Measurements from ENCODE around the gene SLC43A3.

The SLC43A3 gene

DNA sequence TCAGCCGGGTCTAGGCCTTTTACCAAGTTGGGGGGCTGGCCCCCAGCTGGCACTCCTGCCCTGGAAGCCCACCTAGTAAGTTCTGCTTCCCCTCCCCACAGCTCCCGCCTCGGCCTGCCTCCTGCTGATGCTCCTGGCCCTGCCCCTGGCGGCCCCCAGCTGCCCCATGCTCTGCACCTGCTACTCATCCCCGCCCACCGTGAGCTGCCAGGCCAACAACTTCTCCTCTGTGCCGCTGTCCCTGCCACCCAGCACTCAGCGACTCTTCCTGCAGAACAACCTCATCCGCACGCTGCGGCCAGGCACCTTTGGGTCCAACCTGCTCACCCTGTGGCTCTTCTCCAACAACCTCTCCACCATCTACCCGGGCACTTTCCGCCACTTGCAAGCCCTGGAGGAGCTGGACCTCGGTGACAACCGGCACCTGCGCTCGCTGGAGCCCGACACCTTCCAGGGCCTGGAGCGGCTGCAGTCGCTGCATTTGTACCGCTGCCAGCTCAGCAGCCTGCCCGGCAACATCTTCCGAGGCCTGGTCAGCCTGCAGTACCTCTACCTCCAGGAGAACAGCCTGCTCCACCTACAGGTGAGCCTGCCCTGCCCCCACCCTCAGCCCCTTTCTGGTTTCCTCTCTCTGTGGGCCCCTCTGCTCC lies 40.7 kb upstream of the SLC43A3 start:
- Histone ChIP-seq H3K9ac (ENCODE audit: low read depth, low read length) (no peak overlapping the region), H3K27ac (ENCODE audit: low read depth, low read length) (no peak overlapping the region), H3K9me3 (ENCODE audit: control insufficient read depth, insufficient read depth, low read length) (no peaks in the 10 kb centered on the region), H3K4me3 (ENCODE audit: low read depth, low read length) (no peak overlapping the region), H3K4me1 (ENCODE audit: control insufficient read depth, insufficient read depth, low read length) (peaks cover 34% of the 10 kb centered on the region), H3K27me3 (ENCODE audit: control insufficient read depth, insufficient read depth, low read length) (peaks cover 17% of the 10 kb centered on the region), H3K36me3 (ENCODE audit: control insufficient read depth, insufficient read depth, low read length) (peaks cover 13% of the 10 kb centered on the region)

DNA sequence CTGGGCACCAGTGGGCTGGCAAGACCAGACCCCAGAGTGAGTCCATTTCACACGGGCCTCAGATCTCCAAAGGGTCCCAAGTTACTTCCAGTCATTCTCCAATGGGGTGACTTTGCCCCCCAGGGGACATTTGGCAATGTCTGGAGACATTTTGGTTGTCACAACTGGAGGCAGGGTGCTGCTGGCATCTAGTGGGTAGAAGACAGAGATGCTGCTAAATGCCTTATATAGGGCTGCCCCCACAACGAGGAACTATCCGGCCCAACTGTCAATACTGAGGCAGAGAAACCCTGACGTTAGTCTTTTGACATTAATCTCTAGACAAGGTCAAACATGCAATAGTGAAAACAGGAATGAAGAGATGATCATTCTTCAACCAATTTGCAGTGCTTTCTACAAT lies 39.8 kb upstream of the SLC43A3 start:
- H3K4me3 ChIP-seq (ENCODE audit: low read depth, low read length) = no peak overlapping the region
- H3K27me3 ChIP-seq (ENCODE audit: control insufficient read depth, insufficient read depth, low read length) = peaks cover 27% of the 10 kb centered on the region
- H3K9ac ChIP-seq (ENCODE audit: low read depth, low read length) = no peak overlapping the region
- H3K9me3 ChIP-seq (ENCODE audit: control insufficient read depth, insufficient read depth, low read length) = no peaks in the 10 kb centered on the region
- peaks cover 38% of the 10 kb centered on the region for H3K4me1 ChIP-seq (ENCODE audit: control insufficient read depth, insufficient read depth, low read length)
- peaks cover 12% of the 10 kb centered on the region for H3K36me3 ChIP-seq (ENCODE audit: control insufficient read depth, insufficient read depth, low read length)
- no peak overlapping the region for H3K27ac ChIP-seq (ENCODE audit: low read depth, low read length)

DNA sequence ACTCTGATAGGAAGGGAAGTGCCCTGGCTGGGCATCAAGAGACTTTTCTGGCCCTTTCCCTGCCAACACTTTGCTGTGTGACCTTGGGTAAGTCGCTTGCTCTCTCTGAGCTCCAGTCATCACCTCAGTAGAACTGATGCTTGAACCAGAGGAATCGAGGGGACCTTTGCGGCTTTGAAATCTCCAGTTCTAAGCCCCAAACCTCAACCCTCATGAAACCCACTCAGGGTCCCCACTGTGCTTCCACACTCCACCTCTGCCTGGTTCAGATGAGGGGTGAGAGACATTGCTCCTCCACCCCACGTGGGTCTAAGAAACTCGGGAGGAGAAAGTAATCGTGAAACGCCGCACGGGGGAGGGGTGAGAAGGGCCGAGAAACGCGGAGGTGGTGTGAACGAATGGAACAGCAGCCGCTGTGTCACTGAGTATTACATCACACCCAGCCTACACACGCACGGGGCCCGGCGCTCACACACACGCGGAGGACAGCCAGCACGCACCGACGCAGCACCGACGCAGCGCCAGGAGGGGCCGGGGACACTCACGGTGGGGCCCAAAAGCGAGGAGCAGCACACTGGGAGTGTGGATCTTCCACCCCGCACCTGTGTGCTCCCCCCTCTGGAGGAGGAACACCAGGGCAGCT lies 37.7 kb upstream of the SLC43A3 start:
- Histone ChIP-seq H3K9ac (ENCODE audit: low read depth, low read length) (no peak overlapping the region), H3K4me3 (ENCODE audit: low read depth, low read length) (no peak overlapping the region), H3K27ac (ENCODE audit: low read depth, low read length) (no peak overlapping the region), H3K4me1 (ENCODE audit: control insufficient read depth, insufficient read depth, low read length) (peaks cover 41% of the 10 kb centered on the region), H3K27me3 (ENCODE audit: control insufficient read depth, insufficient read depth, low read length) (peaks cover 38% of the 10 kb centered on the region), H3K36me3 (ENCODE audit: control insufficient read depth, insufficient read depth, low read length) (peaks cover 9% of the 10 kb centered on the region), H3K9me3 (ENCODE audit: control insufficient read depth, insufficient read depth, low read length) (no peaks in the 10 kb centered on the region)

DNA sequence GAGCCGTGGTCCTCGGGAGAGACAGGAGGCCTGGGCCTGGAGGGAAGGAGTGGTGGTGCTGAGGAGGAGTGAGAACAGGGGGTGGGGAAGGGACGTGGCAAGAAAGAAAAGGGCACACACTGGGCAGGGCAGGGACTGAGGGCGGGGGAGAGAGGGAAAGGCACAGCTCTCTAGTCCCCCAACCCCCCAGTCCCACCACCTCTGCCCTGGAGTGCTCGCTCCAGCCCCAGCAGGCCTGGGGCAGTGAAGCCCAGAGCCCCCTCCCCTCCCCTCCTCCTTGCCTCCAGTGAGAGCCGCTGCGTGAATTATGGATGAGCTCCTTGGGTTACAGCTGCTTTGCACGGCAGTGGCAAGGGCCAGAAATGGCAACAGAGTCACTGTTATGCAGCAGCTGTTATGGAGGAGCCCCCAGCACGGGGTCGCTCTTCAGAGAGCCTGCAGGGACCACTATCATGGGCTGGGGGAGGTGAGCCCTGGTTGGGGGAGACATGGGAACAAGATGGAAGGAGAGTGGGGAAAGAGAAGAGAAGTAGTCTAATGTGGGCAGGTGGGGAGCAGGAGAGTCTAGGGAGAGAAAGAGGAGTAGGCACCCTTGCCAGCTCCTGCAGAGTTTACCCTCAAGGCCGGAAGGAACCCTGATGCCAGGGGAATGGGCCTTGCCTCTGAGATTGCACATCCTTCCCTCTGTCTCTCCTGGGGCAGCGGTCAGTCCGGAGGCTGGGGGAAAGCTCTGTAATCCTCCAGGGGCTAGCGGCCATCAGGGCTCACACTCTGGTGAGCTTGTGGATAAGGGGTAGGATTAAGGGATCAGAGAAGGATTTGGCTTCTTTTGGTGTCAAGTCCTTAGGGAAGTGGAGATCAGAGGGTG lies 37.0 kb upstream of the SLC43A3 start:
- peaks cover 45% of the 10 kb centered on the region for H3K27me3 ChIP-seq (ENCODE audit: control insufficient read depth, insufficient read depth, low read length)
- no peaks in the 10 kb centered on the region for H3K9me3 ChIP-seq (ENCODE audit: control insufficient read depth, insufficient read depth, low read length)
- peak overlapping the region; percentile 11 for H3K27ac ChIP-seq (ENCODE audit: low read depth, low read length)
- H3K36me3 ChIP-seq (ENCODE audit: control insufficient read depth, insufficient read depth, low read length) = 0 out of 2 replicates have a peak, but pooled peaks cover 3% of the 10 kb centered on the region
- H3K4me1 ChIP-seq (ENCODE audit: control insufficient read depth, insufficient read depth, low read length) = peaks cover 39% of the 10 kb centered on the region
- H3K9ac ChIP-seq (ENCODE audit: low read depth, low read length) = no peak overlapping the region
- no peak overlapping the region; the same call in 1 of the 2 replicates for H3K4me3 ChIP-seq (ENCODE audit: low read depth, low read length)

- Histone ChIP-seq H3K27ac (ENCODE audit: low read depth, low read length) (no peak overlapping the region), H3K36me3 (ENCODE audit: control insufficient read depth, insufficient read depth, low read length) (no peaks in the 10 kb centered on the region), H3K4me3 (ENCODE audit: low read depth, low read length) (no peak overlapping the region), H3K9ac (ENCODE audit: low read depth, low read length) (no peak overlapping the region), H3K27me3 (ENCODE audit: control insufficient read depth, insufficient read depth, low read length) (peaks cover 58% of the 10 kb centered on the region), H3K4me1 (ENCODE audit: control insufficient read depth, insufficient read depth, low read length) (peaks cover 31% of the 10 kb centered on the region), H3K9me3 (ENCODE audit: control insufficient read depth, insufficient read depth, low read length) (no peaks in the 10 kb centered on the region)
Measured at GRCh38 chr11:57462597-57462996, 35.7 kb upstream of the SLC43A3 start.

DNA sequence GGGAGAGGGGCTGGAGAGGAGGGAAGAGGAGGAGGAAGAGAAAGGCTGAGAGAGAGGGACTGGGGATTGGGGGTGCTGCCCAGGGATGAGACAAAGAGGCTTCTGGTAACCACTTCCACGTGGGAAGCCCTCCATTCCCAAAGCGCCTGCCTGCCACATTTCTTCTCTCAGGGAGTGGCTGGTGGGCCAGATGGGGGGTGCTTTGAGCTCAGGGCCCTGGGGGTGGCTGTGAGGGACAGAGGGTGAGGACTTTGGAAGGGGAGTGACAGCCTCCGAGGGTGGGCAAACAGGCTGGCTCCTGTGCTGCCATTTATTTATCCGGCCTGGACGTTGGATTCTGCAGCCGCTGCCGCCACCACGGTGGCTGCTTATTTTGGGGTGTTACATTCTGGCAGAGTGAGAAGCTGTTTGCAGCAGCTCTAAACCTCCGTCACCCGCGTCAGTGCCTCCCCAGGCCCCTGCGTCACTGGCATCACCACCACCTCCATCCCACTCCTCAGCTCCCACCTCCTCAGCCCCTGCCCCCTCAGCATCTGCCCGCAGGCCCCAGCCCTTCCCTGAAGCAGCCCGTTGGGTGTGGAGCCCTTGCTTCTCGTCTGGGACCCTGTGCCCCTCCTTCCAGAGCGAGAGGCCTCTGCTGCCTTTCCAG lies 35.0 kb upstream of the SLC43A3 start:
- Histone ChIP-seq H3K9ac (ENCODE audit: low read depth, low read length) (no peak overlapping the region), H3K9me3 (ENCODE audit: control insufficient read depth, insufficient read depth, low read length) (no peaks in the 10 kb centered on the region), H3K4me3 (ENCODE audit: low read depth, low read length) (peak overlapping the region; percentile 74; the same call in 1 of the 2 replicates), H3K36me3 (ENCODE audit: control insufficient read depth, insufficient read depth, low read length) (no peaks in the 10 kb centered on the region), H3K27me3 (ENCODE audit: control insufficient read depth, insufficient read depth, low read length) (peaks cover 61% of the 10 kb centered on the region), H3K4me1 (ENCODE audit: control insufficient read depth, insufficient read depth, low read length) (peaks cover 33% of the 10 kb centered on the region), H3K27ac (ENCODE audit: low read depth, low read length) (no peak overlapping the region)

GRCh38 chr11:57460758-57461749 lies 34.1 kb upstream of the SLC43A3 start:
- H3K36me3 ChIP-seq (ENCODE audit: control insufficient read depth, insufficient read depth, low read length) = no peaks in the 10 kb centered on the region
- H3K9ac ChIP-seq (ENCODE audit: low read depth, low read length) = no peak overlapping the region
- H3K4me1 ChIP-seq (ENCODE audit: control insufficient read depth, insufficient read depth, low read length) = peaks cover 33% of the 10 kb centered on the region
- peak overlapping the region; percentile 74 for H3K4me3 ChIP-seq (ENCODE audit: low read depth, low read length)
- no peak overlapping the region for H3K27ac ChIP-seq (ENCODE audit: low read depth, low read length)
- no peaks in the 10 kb centered on the region for H3K9me3 ChIP-seq (ENCODE audit: control insufficient read depth, insufficient read depth, low read length)
- H3K27me3 ChIP-seq (ENCODE audit: control insufficient read depth, insufficient read depth, low read length) = peaks cover 61% of the 10 kb centered on the region

DNA sequence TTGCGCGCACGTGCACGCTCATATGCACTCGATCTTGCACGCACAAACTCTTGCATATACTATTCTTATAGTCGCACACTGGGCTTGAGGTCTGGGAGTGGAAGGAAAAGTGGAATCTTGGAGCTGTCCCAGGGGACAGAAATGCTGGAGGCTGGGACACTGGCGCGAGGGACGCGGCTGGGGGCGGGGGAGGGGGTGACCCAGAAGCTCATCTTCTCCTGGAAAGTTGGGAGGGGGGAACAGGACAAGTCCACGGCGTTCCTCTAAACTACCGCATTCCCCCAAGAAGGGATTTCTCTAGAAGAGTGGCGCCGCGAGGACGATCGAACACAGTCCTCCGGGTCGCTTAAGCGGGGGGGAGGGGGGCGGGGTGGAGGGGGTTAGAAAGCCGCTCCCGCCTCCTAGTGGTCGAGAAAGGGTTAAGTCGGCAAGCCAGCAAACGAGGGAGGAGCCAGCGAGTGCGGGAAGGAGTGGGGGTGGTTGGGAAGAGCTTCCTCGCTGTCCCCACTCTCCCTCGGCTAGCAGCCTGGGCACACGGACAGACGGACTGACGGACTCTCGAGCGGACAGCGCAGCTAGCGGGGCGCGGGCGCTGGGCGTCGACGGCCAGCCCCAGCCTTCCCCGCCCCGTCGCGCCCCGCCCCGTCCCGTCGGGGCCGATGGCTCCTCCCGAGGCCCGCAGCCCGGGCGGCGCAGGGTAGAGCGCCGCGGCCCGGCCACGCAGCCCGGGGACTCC lies 33.3 kb upstream of the SLC43A3 start, which contains the start of gene RTN4RL2:
RTN4RL2 (plus strand) TSS at position 507 of the 736 bp plus-strand sequence. CDS start 338 bp downstream, outside the sequence.
- peaks cover 61% of the 10 kb centered on the region for H3K27me3 ChIP-seq (ENCODE audit: control insufficient read depth, insufficient read depth, low read length)
- no peak within 1 kb of the TSS for H3K27ac ChIP-seq (ENCODE audit: low read depth, low read length)
- no peak within 1 kb of the TSS; the same call in 1 of the 2 replicates for H3K9ac ChIP-seq (ENCODE audit: low read depth, low read length)

DNA sequence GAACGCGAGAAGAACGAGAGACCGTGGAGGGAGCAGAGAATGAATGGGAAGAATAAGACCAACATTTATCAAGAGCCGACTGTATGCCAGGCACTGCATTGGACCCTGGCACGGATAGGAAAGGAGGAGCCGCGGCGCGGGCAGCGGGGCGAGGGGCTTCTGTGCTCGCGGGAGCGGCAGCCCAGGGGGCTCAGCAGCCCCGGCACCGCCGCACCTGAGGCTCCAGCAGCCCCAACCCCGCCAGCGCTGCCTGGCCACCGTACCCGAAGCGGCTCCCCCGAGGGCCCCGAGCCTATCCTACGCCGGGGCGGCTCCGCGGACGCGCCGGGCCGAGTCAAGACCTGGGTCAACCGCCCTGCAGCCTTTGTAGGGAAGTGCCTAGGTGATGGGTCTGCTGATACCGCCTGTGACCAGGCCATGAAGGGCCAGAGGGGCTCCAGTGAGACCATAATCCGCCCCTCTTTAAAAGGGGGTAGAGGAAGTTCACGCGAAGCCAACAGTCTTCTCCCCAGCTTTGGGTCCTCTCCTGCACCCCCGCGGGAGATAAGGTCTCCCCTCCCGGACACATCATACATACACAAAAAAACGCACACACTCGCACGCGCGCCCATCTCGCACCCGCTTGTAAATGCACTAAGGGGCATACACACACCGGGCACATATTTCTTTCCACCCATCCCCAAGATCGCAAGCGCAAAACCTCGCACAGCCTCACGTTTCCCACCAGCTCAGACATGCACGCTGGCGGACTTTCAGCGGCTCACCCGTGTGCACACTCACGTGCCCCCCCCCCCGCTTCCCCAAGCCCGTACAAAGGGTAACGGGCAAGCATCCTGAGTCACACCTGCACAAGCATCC lies 32.5 kb upstream of the SLC43A3 start:
- Histone ChIP-seq H3K27me3 (ENCODE audit: control insufficient read depth, insufficient read depth, low read length) (peaks cover 58% of the 10 kb centered on the region), H3K4me1 (ENCODE audit: control insufficient read depth, insufficient read depth, low read length) (peaks cover 31% of the 10 kb centered on the region), H3K9me3 (ENCODE audit: control insufficient read depth, insufficient read depth, low read length) (no peaks in the 10 kb centered on the region), H3K4me3 (ENCODE audit: low read depth, low read length) (peak overlapping the region; percentile 74), H3K9ac (ENCODE audit: low read depth, low read length) (no peak overlapping the region), H3K36me3 (ENCODE audit: control insufficient read depth, insufficient read depth, low read length) (no peaks in the 10 kb centered on the region), H3K27ac (ENCODE audit: low read depth, low read length) (no peak overlapping the region)

More for the DNA sequence above, 33.3 kb upstream of the SLC43A3 start, which contains the start of gene RTN4RL2:
- no peaks in the 10 kb centered on the region for H3K36me3 ChIP-seq (ENCODE audit: control insufficient read depth, insufficient read depth, low read length)
- peaks cover 33% of the 10 kb centered on the region for H3K4me1 ChIP-seq (ENCODE audit: control insufficient read depth, insufficient read depth, low read length)
- no peaks in the 10 kb centered on the region for H3K9me3 ChIP-seq (ENCODE audit: control insufficient read depth, insufficient read depth, low read length)
- peak within 1 kb of the TSS; percentile 74 for H3K4me3 ChIP-seq (ENCODE audit: low read depth, low read length)
